Prostate gland (tissue), 2 donors: Measurements from ENCODE around the gene NDUFV2.

Experiments
- POLR2A ChIP-seq: fragments of 450-650 bp; IDR thresholded peaks from one replicate; pipeline ENCODE4 v1.6.1; 2016; ENCODE audit warnings: antibody characterized with exemption, mild to moderate bottlenecking
- POLR2AphosphoS5 ChIP-seq: sonication (generic); formaldehyde crosslinking; IDR thresholded peaks from one replicate; pipeline ENCODE4 v1.6.1; 2017; ENCODE audit warnings: antibody characterized with exemption
- TF ChIP-seq, protein P1 (sequence below), 4 experiments: fragments of 200-600 bp in 2 of 4; fragments of 450-650 bp in 2 of 4; sonication (generic) in 2 of 4; IDR thresholded peaks; 1 replicate in 3 of 4; 2 replicates in 1 of 4; pipeline ENCODE4 v1.5.1; 2016 to 2019; ENCODE audit warnings: antibody characterized with exemption in 4 of 4, mild to moderate bottlenecking in 2 of 4, moderate library complexity in 2 of 4

- TF ChIP-seq, protein P1, sequence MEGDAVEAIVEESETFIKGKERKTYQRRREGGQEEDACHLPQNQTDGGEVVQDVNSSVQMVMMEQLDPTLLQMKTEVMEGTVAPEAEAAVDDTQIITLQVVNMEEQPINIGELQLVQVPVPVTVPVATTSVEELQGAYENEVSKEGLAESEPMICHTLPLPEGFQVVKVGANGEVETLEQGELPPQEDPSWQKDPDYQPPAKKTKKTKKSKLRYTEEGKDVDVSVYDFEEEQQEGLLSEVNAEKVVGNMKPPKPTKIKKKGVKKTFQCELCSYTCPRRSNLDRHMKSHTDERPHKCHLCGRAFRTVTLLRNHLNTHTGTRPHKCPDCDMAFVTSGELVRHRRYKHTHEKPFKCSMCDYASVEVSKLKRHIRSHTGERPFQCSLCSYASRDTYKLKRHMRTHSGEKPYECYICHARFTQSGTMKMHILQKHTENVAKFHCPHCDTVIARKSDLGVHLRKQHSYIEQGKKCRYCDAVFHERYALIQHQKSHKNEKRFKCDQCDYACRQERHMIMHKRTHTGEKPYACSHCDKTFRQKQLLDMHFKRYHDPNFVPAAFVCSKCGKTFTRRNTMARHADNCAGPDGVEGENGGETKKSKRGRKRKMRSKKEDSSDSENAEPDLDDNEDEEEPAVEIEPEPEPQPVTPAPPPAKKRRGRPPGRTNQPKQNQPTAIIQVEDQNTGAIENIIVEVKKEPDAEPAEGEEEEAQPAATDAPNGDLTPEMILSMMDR (IDR thresholded peaks at IDR 0.05) = no peak
- TF ChIP-seq POLR2A (no peak), POLR2AphosphoS5 (no peak)
Measured at GRCh38 chr18:9130195-9130594, 27.7 kb downstream of the NDUFV2 start.
